GM12878 (cell line): Measurements from ENCODE around the gene HHAT. TPM values are rescaled to one million over a fixed set of nuclear protein-coding genes. Genes with fewer than 3 reads are reported as not detected.

Experiments
- FOXM1 ChIP-seq: IDR thresholded peaks from 2 replicates; pipeline ENCODE4 v1.6.1; 2012; ENCODE audit warnings: low read depth, mild to moderate bottlenecking, inconsistent platforms, low read length, moderate library complexity
- GATAD2B ChIP-seq: fragments of 450-650 bp; conservative IDR thresholded peaks from 2 replicates; pipeline ENCODE4 v1.6.1; 2017; ENCODE audit warnings: low read depth, mild to moderate bottlenecking, moderate library complexity
- HDAC2 ChIP-seq: fragments of 200-600 bp; sonication (generic); IDR thresholded peaks from 2 replicates; pipeline ENCODE4 v1.6.1; 2017
- MYC ChIP-seq: IDR thresholded peaks from 2 replicates; pipeline ENCODE4 v1.6.1; 2011; ENCODE audit warnings: mild to moderate bottlenecking, low read length, moderate library complexity, inconsistent platforms; ENCODE audit not compliant: insufficient read depth, insufficient replicate concordance, insufficient read length, severe bottlenecking
- NFYB ChIP-seq: IDR thresholded peaks from 2 replicates; pipeline ENCODE4 v1.6.1; 2011; ENCODE audit warnings: low read depth, mild to moderate bottlenecking, low read length, improper control_type of control experiment, moderate library complexity; ENCODE audit not compliant: insufficient read depth
- NR2C1 ChIP-seq: fragments of 450-650 bp; IDR thresholded peaks from 2 replicates; pipeline ENCODE4 v1.6.1; 2017; ENCODE audit warnings: antibody characterized with exemption, mild to moderate bottlenecking, moderate library complexity
- NR2C2 ChIP-seq: IDR thresholded peaks from 2 replicates; pipeline ENCODE4 v1.6.1; 2011; ENCODE audit warnings: borderline replicate concordance, low read depth; ENCODE audit not compliant: control insufficient read depth, insufficient read length
- RAD21 ChIP-seq: IDR thresholded peaks from 2 replicates; pipeline ENCODE4 v1.6.1; 2011; ENCODE audit warnings: mild to moderate bottlenecking, low read depth, low read length, moderate library complexity; ENCODE audit not compliant: insufficient read depth
- RB1 ChIP-seq: fragments of 450-650 bp; formaldehyde crosslinking; IDR thresholded peaks from 2 replicates; pipeline ENCODE4 v1.6.1; 2017; ENCODE audit warnings: mild to moderate bottlenecking, borderline replicate concordance
- RBBP5 ChIP-seq: fragments of 200-600 bp; sonication (generic); conservative IDR thresholded peaks from 2 replicates; pipeline ENCODE4 v1.6.1; 2016
- SIX5 ChIP-seq: IDR thresholded peaks from 2 replicates; pipeline ENCODE4 v1.6.1; 2011; ENCODE audit warnings: mild to moderate bottlenecking, low read depth, low read length, moderate library complexity; ENCODE audit not compliant: severe bottlenecking
- SREBF1 ChIP-seq: IDR thresholded peaks from 2 replicates; pipeline ENCODE4 v1.6.1; 2012; ENCODE audit warnings: mild to moderate bottlenecking, low read length
- SRF ChIP-seq, 2 experiments: IDR thresholded peaks; 2 replicates each; pipeline ENCODE4 v1.6.1; 2011; ENCODE audit warnings: low read depth in 2 of 2, low read length in 2 of 2, mild to moderate bottlenecking in 1 of 2, moderate library complexity in 1 of 2
- YY1 ChIP-seq: IDR thresholded peaks from 2 replicates; pipeline ENCODE4 v1.6.1; 2011; ENCODE audit warnings: low read depth, mild to moderate bottlenecking, low read length
- ZNF622 ChIP-seq: fragments of 450-650 bp; IDR thresholded peaks from 2 replicates; pipeline ENCODE4 v1.6.1; 2017; ENCODE audit warnings: mild to moderate bottlenecking, inconsistent platforms
- ZSCAN29 ChIP-seq: fragments of 450-650 bp; IDR thresholded peaks from 2 replicates; pipeline ENCODE4 v1.6.1; 2017; ENCODE audit warnings: mild to moderate bottlenecking, moderate library complexity
- ZZZ3 ChIP-seq: IDR thresholded peaks from 2 replicates; pipeline ENCODE4 v1.6.1; 2011; ENCODE audit warnings: low read depth; ENCODE audit not compliant: control insufficient read depth, insufficient read length
- polyA plus RNA-seq, 11 experiments: library from polyadenylated mRNA; depleted of rRNA in 4 of 11; unstranded in 6 of 11; stranded (reverse) in 5 of 11; fragments of >200 nt; fragmentation: Nextera tagmentation in 4 of 11; fragmentation: Illumina TruSeq in 1 of 11; extraction: Ambion mirVana in 4 of 11; extraction: Trizol in 1 of 11; gene quantifications; 1 replicate in 1 of 11; 2 replicates in 10 of 11; pipeline versions ENCODE4 v1.2.1 to v1.2.3, GENCODE V29; 2011 to 2016; ENCODE audit warnings: inconsistent platforms in 2 of 11, missing spikeins in 2 of 11, low read depth in 1 of 11
- total RNA-seq, 4 experiments: library from RNA; depleted of rRNA in 3 of 4; stranded (reverse); fragments of >200 nt in 3 of 4; fragmentation: Illumina TruSeq in 1 of 4; extraction: Trizol in 1 of 4; gene quantifications; 2 replicates each; pipeline versions ENCODE4 v1.2.1 to v1.2.3, GENCODE V29; 2013 to 2021
- TF ChIP-seq, protein P1 (sequence below): fragments of 450-650 bp; IDR thresholded peaks from 2 replicates; pipeline ENCODE4 v1.6.1; 2017; ENCODE audit warnings: mild to moderate bottlenecking, low read depth, inconsistent platforms; ENCODE audit not compliant: poor library complexity, severe bottlenecking
- TF ChIP-seq, protein P2 (sequence below): IDR thresholded peaks from 2 replicates; pipeline ENCODE4 v1.6.1; 2011; ENCODE audit warnings: borderline replicate concordance, low read depth, mild to moderate bottlenecking, moderate library complexity, low read length; ENCODE audit not compliant: insufficient read depth, poor library complexity, severe bottlenecking
- TF ChIP-seq, protein P3 (sequence below): fragments of 150-350 bp; IDR thresholded peaks from 2 replicates; pipeline ENCODE4 v1.6.1; 2016; ENCODE audit warnings: low read depth, low read length
- TF ChIP-seq, protein P4 (sequence below): fragments of 150-350 bp; IDR thresholded peaks from 2 replicates; pipeline ENCODE4 v1.6.1; 2014; ENCODE audit warnings: mild to moderate bottlenecking, low read depth, low read length

The HHAT gene
- total and polyA plus RNA-seq, 10 of the 15 experiments (the other 5 are each of a cell fraction or from before 2014, with no cell fraction given) = 1.2 to 37.6 (median 2.6) TPM

DNA sequence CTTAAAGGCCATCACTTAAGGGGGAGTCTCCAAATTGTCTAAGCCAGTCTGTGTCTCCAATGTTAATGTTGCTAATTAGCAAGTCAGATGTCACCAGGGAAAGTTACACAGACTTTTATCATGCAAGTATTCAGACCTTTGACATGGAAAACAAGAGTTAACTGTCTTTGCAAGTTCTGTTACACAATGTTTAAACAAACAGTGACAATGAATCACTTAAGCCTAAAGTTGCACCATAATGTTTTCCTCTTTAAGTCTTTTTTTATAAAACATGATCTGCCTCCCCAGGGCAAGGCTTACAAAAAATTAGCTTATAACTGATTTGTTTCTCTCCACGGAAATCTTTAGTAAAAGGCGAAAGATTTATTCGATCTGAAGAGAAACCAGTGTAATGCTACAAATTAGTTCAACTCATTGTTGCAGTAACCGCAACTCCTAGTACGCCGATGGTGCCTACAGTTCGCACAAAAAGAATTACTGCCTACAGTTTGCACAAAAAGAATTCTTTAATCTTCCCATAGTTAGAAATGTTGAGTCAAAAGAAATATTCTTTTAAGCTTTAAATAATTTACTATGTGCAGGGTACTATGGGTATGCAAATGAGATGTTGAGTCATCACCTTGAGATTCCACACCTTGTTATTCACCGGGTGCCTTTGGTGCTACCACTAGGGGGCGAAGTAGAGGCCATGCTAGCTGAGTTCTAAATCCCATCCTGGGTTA is 45.3 kb downstream of the HHAT start (continued):
- TF ChIP-seq, protein P1, sequence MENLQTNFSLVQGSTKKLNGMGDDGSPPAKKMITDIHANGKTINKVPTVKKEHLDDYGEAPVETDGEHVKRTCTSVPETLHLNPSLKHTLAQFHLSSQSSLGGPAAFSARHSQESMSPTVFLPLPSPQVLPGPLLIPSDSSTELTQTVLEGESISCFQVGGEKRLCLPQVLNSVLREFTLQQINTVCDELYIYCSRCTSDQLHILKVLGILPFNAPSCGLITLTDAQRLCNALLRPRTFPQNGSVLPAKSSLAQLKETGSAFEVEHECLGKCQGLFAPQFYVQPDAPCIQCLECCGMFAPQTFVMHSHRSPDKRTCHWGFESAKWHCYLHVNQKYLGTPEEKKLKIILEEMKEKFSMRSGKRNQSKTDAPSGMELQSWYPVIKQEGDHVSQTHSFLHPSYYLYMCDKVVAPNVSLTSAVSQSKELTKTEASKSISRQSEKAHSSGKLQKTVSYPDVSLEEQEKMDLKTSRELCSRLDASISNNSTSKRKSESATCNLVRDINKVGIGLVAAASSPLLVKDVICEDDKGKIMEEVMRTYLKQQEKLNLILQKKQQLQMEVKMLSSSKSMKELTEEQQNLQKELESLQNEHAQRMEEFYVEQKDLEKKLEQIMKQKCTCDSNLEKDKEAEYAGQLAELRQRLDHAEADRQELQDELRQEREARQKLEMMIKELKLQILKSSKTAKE = peak; percentile 83
- TF ChIP-seq NFYB (no peak), NR2C2 (no peak), RAD21 (peak; percentile 38), ZZZ3 (no peak), FOXM1 (peak; percentile 60; the same call in 1 of the 2 replicates), GATAD2B (no peak), HDAC2 (no peak), SRF (IDR thresholded peaks at IDR 0.05; ENCODE audit: low read depth in 2 of 2, low read length in 2 of 2) (no peak), ZNF622 (no peak), YY1 (peak; percentile 40; the same call in 1 of the 2 replicates), NR2C1 (no peak), SIX5 (no peak), ZSCAN29 (peak; percentile 74; the same call in 1 of the 2 replicates), RB1 (peak; percentile 65; the same call in 1 of the 2 replicates), RBBP5 (no peak), SREBF1 (no peak), MYC (no peak)
- TF ChIP-seq, protein P2, sequence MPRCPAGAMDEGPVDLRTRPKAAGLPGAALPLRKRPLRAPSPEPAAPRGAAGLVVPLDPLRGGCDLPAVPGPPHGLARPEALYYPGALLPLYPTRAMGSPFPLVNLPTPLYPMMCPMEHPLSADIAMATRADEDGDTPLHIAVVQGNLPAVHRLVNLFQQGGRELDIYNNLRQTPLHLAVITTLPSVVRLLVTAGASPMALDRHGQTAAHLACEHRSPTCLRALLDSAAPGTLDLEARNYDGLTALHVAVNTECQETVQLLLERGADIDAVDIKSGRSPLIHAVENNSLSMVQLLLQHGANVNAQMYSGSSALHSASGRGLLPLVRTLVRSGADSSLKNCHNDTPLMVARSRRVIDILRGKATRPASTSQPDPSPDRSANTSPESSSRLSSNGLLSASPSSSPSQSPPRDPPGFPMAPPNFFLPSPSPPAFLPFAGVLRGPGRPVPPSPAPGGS = peak; percentile 27
- TF ChIP-seq, protein P3, sequence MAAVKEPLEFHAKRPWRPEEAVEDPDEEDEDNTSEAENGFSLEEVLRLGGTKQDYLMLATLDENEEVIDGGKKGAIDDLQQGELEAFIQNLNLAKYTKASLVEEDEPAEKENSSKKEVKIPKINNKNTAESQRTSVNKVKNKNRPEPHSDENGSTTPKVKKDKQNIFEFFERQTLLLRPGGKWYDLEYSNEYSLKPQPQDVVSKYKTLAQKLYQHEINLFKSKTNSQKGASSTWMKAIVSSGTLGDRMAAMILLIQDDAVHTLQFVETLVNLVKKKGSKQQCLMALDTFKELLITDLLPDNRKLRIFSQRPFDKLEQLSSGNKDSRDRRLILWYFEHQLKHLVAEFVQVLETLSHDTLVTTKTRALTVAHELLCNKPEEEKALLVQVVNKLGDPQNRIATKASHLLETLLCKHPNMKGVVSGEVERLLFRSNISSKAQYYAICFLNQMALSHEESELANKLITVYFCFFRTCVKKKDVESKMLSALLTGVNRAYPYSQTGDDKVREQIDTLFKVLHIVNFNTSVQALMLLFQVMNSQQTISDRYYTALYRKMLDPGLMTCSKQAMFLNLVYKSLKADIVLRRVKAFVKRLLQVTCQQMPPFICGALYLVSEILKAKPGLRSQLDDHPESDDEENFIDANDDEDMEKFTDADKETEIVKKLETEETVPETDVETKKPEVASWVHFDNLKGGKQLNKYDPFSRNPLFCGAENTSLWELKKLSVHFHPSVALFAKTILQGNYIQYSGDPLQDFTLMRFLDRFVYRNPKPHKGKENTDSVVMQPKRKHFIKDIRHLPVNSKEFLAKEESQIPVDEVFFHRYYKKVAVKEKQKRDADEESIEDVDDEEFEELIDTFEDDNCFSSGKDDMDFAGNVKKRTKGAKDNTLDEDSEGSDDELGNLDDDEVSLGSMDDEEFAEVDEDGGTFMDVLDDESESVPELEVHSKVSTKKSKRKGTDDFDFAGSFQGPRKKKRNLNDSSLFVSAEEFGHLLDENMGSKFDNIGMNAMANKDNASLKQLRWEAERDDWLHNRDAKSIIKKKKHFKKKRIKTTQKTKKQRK = peak; percentile 39; the same call in 1 of the 2 replicates
- TF ChIP-seq, protein P4, sequence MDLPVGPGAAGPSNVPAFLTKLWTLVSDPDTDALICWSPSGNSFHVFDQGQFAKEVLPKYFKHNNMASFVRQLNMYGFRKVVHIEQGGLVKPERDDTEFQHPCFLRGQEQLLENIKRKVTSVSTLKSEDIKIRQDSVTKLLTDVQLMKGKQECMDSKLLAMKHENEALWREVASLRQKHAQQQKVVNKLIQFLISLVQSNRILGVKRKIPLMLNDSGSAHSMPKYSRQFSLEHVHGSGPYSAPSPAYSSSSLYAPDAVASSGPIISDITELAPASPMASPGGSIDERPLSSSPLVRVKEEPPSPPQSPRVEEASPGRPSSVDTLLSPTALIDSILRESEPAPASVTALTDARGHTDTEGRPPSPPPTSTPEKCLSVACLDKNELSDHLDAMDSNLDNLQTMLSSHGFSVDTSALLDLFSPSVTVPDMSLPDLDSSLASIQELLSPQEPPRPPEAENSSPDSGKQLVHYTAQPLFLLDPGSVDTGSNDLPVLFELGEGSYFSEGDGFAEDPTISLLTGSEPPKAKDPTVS = peak; percentile 60; the same call in 1 of the 2 replicates
